ENCODE data around the gene SIPA1L3.

The SIPA1L3 gene

DNA sequence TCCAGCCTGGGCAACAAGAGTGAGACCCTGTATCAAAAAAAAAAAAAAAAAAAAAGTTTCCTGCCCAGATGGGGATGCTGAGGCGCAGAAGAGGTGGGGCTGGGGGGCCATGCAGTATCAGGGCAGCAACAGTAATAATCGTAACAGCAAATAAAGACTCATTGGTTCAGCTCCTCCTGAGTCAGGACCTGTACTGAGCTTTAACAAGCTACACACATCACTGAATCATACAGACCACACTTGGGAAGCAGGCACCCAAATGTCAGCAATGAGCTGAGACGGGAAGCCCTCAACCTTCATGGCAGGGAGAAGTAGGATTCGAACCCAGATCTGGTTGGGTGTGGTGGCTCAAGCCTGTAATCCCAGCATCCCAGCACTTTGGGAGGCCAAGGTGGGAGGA is 327.6 kb downstream of the SIPA1L3 start:
- Histone ChIP-seq H3K4me2 (ENCODE audit: low read length) (no peak overlapping the region), H3K36me3 (ENCODE audit: insufficient read depth, low read length) (no peaks in the 10 kb centered on the region), H3K4me1 (ENCODE audit: insufficient read depth, low read length, severe bottlenecking) (no peaks in the 10 kb centered on the region), H3K9ac (ENCODE audit: low read length) (no peak overlapping the region), H3K27me3 (ENCODE audit: insufficient read depth, low read length) (no peaks in the 10 kb centered on the region), H3K9me3 (ENCODE audit: low read length) (no peaks in the 10 kb centered on the region), H4K20me1 (ENCODE audit: insufficient read depth, low read length) (no peaks in the 10 kb centered on the region), H3K4me3 (ENCODE audit: low read depth, low read length, poor library complexity, severe bottlenecking) (no peak overlapping the region), H3K9me2 (ENCODE audit: low read depth, low read length) (no peaks in the 10 kb centered on the region), H2AFZ (ENCODE audit: low read length) (no peak overlapping the region), H3K79me2 (ENCODE audit: insufficient read depth, low read length) (no peaks in the 10 kb centered on the region), H3K27ac (ENCODE audit: low read depth, low read length, poor library complexity, severe bottlenecking) (no peak overlapping the region), H3F3A (ENCODE audit: insufficient read depth, low read length) (no peaks in the 10 kb centered on the region)
- TF ChIP-seq, protein P1, sequence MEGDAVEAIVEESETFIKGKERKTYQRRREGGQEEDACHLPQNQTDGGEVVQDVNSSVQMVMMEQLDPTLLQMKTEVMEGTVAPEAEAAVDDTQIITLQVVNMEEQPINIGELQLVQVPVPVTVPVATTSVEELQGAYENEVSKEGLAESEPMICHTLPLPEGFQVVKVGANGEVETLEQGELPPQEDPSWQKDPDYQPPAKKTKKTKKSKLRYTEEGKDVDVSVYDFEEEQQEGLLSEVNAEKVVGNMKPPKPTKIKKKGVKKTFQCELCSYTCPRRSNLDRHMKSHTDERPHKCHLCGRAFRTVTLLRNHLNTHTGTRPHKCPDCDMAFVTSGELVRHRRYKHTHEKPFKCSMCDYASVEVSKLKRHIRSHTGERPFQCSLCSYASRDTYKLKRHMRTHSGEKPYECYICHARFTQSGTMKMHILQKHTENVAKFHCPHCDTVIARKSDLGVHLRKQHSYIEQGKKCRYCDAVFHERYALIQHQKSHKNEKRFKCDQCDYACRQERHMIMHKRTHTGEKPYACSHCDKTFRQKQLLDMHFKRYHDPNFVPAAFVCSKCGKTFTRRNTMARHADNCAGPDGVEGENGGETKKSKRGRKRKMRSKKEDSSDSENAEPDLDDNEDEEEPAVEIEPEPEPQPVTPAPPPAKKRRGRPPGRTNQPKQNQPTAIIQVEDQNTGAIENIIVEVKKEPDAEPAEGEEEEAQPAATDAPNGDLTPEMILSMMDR (IDR thresholded peaks at IDR 0.05; ENCODE audit: low read length) = no peak
- TF ChIP-seq EZH2 (IDR thresholded peaks at IDR 0.05; ENCODE audit: borderline replicate concordance, low read length) = no peak

DNA sequence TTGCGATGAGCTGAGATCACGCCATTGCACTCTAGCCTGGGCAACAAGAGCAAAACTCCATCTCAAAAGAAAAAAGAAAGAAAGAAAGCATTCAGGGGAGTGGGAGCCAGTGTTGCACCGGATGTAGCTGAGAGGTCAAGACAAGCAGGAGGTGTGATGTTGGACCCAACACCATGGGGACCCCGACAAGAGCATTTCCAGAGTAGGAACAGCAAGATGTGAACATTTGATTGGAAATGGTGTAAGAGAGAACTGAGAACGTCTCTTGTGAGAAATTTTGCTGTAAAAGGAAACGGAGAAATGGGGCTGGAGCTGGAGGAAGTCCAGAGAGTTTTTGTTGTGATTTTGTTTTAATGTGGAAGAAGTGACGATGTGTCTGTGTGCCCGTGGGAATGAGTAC is 332.8 kb downstream of the SIPA1L3 start:
- H3F3A ChIP-seq (ENCODE audit: insufficient read depth, low read length) = no peaks in the 10 kb centered on the region
- no peaks in the 10 kb centered on the region for H3K79me2 ChIP-seq (ENCODE audit: insufficient read depth, low read length)
- H3K4me1 ChIP-seq (ENCODE audit: insufficient read depth, low read length, severe bottlenecking) = peaks cover 8% of the 10 kb centered on the region
- H3K36me3 ChIP-seq (ENCODE audit: insufficient read depth, low read length) = no peaks in the 10 kb centered on the region
- H3K9ac ChIP-seq (ENCODE audit: low read length) = no peak overlapping the region
- H3K4me2 ChIP-seq (ENCODE audit: low read length) = no peak overlapping the region
- no peaks in the 10 kb centered on the region for H3K9me3 ChIP-seq (ENCODE audit: low read length)
- H3K27me3 ChIP-seq (ENCODE audit: insufficient read depth, low read length) = no peaks in the 10 kb centered on the region
- TF ChIP-seq EZH2 (IDR thresholded peaks at IDR 0.05; ENCODE audit: borderline replicate concordance, low read length) = no peak
- TF ChIP-seq, protein P1 (IDR thresholded peaks at IDR 0.05; ENCODE audit: low read length) = no peak
- no peaks in the 10 kb centered on the region for H3K9me2 ChIP-seq (ENCODE audit: low read depth, low read length)
- no peak overlapping the region for H3K27ac ChIP-seq (ENCODE audit: low read depth, low read length, poor library complexity, severe bottlenecking)
- H3K4me3 ChIP-seq (ENCODE audit: low read depth, low read length, poor library complexity, severe bottlenecking) = no peak overlapping the region
- no peaks in the 10 kb centered on the region for H4K20me1 ChIP-seq (ENCODE audit: insufficient read depth, low read length)
- no peak overlapping the region for H2AFZ ChIP-seq (ENCODE audit: low read length)

DNA sequence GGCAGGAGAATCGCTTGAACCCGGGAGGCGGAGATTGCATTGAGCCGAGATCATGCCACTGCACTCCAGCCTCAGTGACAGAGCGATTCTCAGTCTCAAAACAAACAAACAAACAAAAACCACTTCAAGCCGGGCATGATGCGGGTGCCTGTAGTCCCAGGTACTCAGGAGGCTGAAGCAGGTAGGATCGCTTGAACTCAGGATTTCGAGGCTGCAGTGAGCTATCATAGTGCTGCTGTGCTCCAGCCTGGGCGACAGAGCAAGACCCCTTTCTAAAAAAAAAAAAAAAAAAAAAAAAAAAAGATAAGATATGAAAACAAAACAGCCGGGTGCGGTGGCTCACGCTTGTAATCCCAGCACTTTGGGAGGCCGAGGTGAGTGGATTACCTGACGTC is 336.3 kb downstream of the SIPA1L3 start:
- Histone ChIP-seq H3K4me3 (ENCODE audit: low read depth, low read length, poor library complexity, severe bottlenecking) (peak overlapping the region; percentile 45), H3K27ac (ENCODE audit: low read depth, low read length, poor library complexity, severe bottlenecking) (no peak overlapping the region), H3K36me3 (ENCODE audit: insufficient read depth, low read length) (no peaks in the 10 kb centered on the region), H3K4me1 (ENCODE audit: insufficient read depth, low read length, severe bottlenecking) (peaks cover 15% of the 10 kb centered on the region), H3K9me3 (ENCODE audit: low read length) (no peaks in the 10 kb centered on the region), H3F3A (ENCODE audit: insufficient read depth, low read length) (peaks cover 4% of the 10 kb centered on the region), H2AFZ (ENCODE audit: low read length) (no peak overlapping the region), H3K79me2 (ENCODE audit: insufficient read depth, low read length) (no peaks in the 10 kb centered on the region), H3K27me3 (ENCODE audit: insufficient read depth, low read length) (peaks cover 5% of the 10 kb centered on the region; the same call in 1 of the 2 replicates), H3K4me2 (ENCODE audit: low read length) (peak overlapping the region; percentile 52), H3K9me2 (ENCODE audit: low read depth, low read length) (no peaks in the 10 kb centered on the region), H4K20me1 (ENCODE audit: insufficient read depth, low read length) (no peaks in the 10 kb centered on the region), H3K9ac (ENCODE audit: low read length) (no peak overlapping the region)
- TF ChIP-seq, protein P1 (IDR thresholded peaks at IDR 0.05; ENCODE audit: low read length) = no peak
- no peak for TF ChIP-seq EZH2 (IDR thresholded peaks at IDR 0.05; ENCODE audit: borderline replicate concordance, low read length)

Data from OCI-LY1 (cell line).